H9 (cell line): Measurements from ENCODE around the gene EFHD1. TPM values are rescaled to one million over a fixed set of nuclear protein-coding genes. Genes with fewer than 3 reads are reported as not detected.

Experiments
- DNase-seq: peaks from one replicate; pipeline ENCODE4 v3.0.0-alpha.2; 2017
- H2AFZ ChIP-seq: one replicate; pipeline ENCODE4 v1.6.1; 2013; ENCODE audit warnings: mild to moderate bottlenecking, low read length, control low read depth, moderate library complexity
- H2AK5ac ChIP-seq: 2 replicates; pipeline ENCODE4 v1.6.1; 2013; ENCODE audit warnings: low read length, control low read depth, mixed read lengths; ENCODE audit not compliant: insufficient read length
- H2BK120ac ChIP-seq: one replicate; pipeline ENCODE4 v1.6.1; 2013; ENCODE audit warnings: low read depth, mild to moderate bottlenecking, low read length, control low read depth, inconsistent platforms; ENCODE audit not compliant: poor library complexity, severe bottlenecking
- H2BK12ac ChIP-seq: 2 replicates; pipeline ENCODE4 v1.6.1; 2013; ENCODE audit warnings: low read length, control low read depth, mixed read lengths, low read depth; ENCODE audit not compliant: insufficient read length
- H2BK15ac ChIP-seq: 2 replicates; pipeline ENCODE4 v1.6.1; 2013; ENCODE audit warnings: low read depth, low read length, control low read depth
- H2BK20ac ChIP-seq: one replicate; pipeline ENCODE4 v1.6.1; 2013; ENCODE audit warnings: low read depth, mild to moderate bottlenecking, low read length, control low read depth, inconsistent platforms; ENCODE audit not compliant: poor library complexity, severe bottlenecking
- H2BK5ac ChIP-seq: 2 replicates; pipeline ENCODE4 v1.6.1; 2013; ENCODE audit warnings: low read length, control low read depth, mixed read lengths; ENCODE audit not compliant: insufficient read length
- H3K14ac ChIP-seq: 2 replicates; pipeline ENCODE4 v1.6.1; 2013; ENCODE audit warnings: low read length, control low read depth; ENCODE audit not compliant: insufficient read depth
- H3K18ac ChIP-seq: 2 replicates; pipeline ENCODE4 v1.6.1; 2013; ENCODE audit warnings: low read depth, mild to moderate bottlenecking, mixed read lengths, low read length, control low read depth; ENCODE audit not compliant: insufficient read length
- H3K23ac ChIP-seq: 2 replicates; pipeline ENCODE4 v1.6.1; 2013; ENCODE audit warnings: low read length, control low read depth, mixed read lengths, low read depth; ENCODE audit not compliant: insufficient read length
- H3K23me2 ChIP-seq: 2 replicates; pipeline ENCODE4 v1.6.1; 2013; ENCODE audit warnings: low read depth, mild to moderate bottlenecking, mixed read lengths, low read length, control low read depth; ENCODE audit not compliant: insufficient read length, poor library complexity, severe bottlenecking
- H3K27ac ChIP-seq: 2 replicates; pipeline ENCODE4 v1.5.1; 2013; ENCODE audit warnings: low read length, control low read depth, mixed read lengths, low read depth; ENCODE audit not compliant: insufficient read length
- H3K27me3 ChIP-seq: 2 replicates; pipeline ENCODE4 v1.6.1; 2013; ENCODE audit warnings: low read length, control low read depth, inconsistent platforms; ENCODE audit not compliant: insufficient read depth
- H3K4ac ChIP-seq: 2 replicates; pipeline ENCODE4 v1.6.1; 2013; ENCODE audit warnings: low read depth, mild to moderate bottlenecking, control low read depth, inconsistent platforms, low read length, moderate library complexity
- H3K4me1 ChIP-seq: 2 replicates; pipeline ENCODE4 v1.6.1; 2013; ENCODE audit warnings: low read length, control low read depth, inconsistent platforms; ENCODE audit not compliant: insufficient read depth
- H3K4me2 ChIP-seq: 2 replicates; pipeline ENCODE4 v1.6.1; 2013; ENCODE audit warnings: low read length, control low read depth, mixed read lengths; ENCODE audit not compliant: insufficient read length, insufficient read depth
- H3K56ac ChIP-seq: 2 replicates; pipeline ENCODE4 v1.6.1; 2013; ENCODE audit warnings: low read depth, mild to moderate bottlenecking, mixed read lengths, low read length, control low read depth; ENCODE audit not compliant: insufficient read length
- H3K79me1 ChIP-seq: 2 replicates; pipeline ENCODE4 v1.6.1; 2013; ENCODE audit warnings: low read depth, mild to moderate bottlenecking, moderate library complexity, low read length, control low read depth, inconsistent platforms; ENCODE audit not compliant: insufficient read depth, poor library complexity, severe bottlenecking
- H3K79me2 ChIP-seq: 2 replicates; pipeline ENCODE4 v1.6.1; 2013; ENCODE audit warnings: low read length, control low read depth, inconsistent platforms; ENCODE audit not compliant: insufficient read depth
- H3K9ac ChIP-seq: 2 replicates; pipeline ENCODE4 v1.6.1; 2013; ENCODE audit warnings: low read length, control low read depth, mixed read lengths; ENCODE audit not compliant: insufficient read length; ENCODE audit errors: extremely low read depth
- H3K9me3 ChIP-seq: one replicate; pipeline ENCODE4 v1.6.1; 2013; ENCODE audit warnings: low read depth, low read length, inconsistent platforms; ENCODE audit not compliant: control insufficient read depth
- H3T11ph ChIP-seq: one replicate; pipeline ENCODE4 v1.6.1; 2013; ENCODE audit warnings: mild to moderate bottlenecking, low read length, control low read depth, inconsistent platforms
- H4K20me1 ChIP-seq: one replicate; pipeline ENCODE4 v1.6.1; 2013; ENCODE audit not compliant: control insufficient read depth, insufficient read length, insufficient read depth
- H4K5ac ChIP-seq: 2 replicates; pipeline ENCODE4 v1.6.1; 2013; ENCODE audit warnings: low read depth, mild to moderate bottlenecking, mixed read lengths, low read length, control low read depth; ENCODE audit not compliant: insufficient read length
- H4K8ac ChIP-seq: replicated peaks from 2 replicates; pipeline ENCODE4 v1.6.1; 2013; ENCODE audit warnings: low read length, control low read depth, mixed read lengths, low read depth; ENCODE audit not compliant: insufficient read length
- H4K91ac ChIP-seq: 2 replicates; pipeline ENCODE4 v1.6.1; 2013; ENCODE audit warnings: low read depth, mild to moderate bottlenecking, moderate library complexity, mixed read lengths, low read length, control low read depth; ENCODE audit not compliant: insufficient read length
- H3K27ac Mint-ChIP-seq, 3 experiments: 2 replicates in 2 of 3; 3 replicates in 1 of 3; pipeline ENCODE4 v1.8.0; 2020 to 2021; ENCODE audit warnings: mixed read lengths in 3 of 3, mild to moderate bottlenecking in 1 of 3, moderate library complexity in 1 of 3
- H3K27me3 Mint-ChIP-seq: 2 replicates; pipeline ENCODE4 v1.8.0; 2021; ENCODE audit warnings: low read depth, mild to moderate bottlenecking, moderate library complexity, mixed read lengths
- H3K36me3 Mint-ChIP-seq, 3 experiments: 2 replicates in 2 of 3; 3 replicates in 1 of 3; pipeline ENCODE4 v1.8.0; 2020 to 2021; ENCODE audit warnings: low read depth in 3 of 3, mixed read lengths in 3 of 3; ENCODE audit not compliant: insufficient read depth in 1 of 3
- H3K4me1 Mint-ChIP-seq, 2 experiments: 2 replicates each; pipeline ENCODE4 v1.8.0; 2020; ENCODE audit warnings: mixed read lengths in 2 of 2
- H3K4me3 Mint-ChIP-seq, 2 experiments: 2 replicates in 1 of 2; 3 replicates in 1 of 2; pipeline ENCODE4 v1.8.0; 2020 to 2021; ENCODE audit warnings: mild to moderate bottlenecking in 2 of 2, mixed read lengths in 2 of 2, moderate library complexity in 1 of 2
- H3K9me3 Mint-ChIP-seq, 2 experiments: 2 replicates in 1 of 2; 3 replicates in 1 of 2; pipeline ENCODE4 v1.8.0; 2020; ENCODE audit warnings: mild to moderate bottlenecking in 2 of 2, mixed read lengths in 2 of 2, moderate library complexity in 1 of 2
- CTCF ChIP-seq: fragments of 200-600 bp; sonication (generic); conservative IDR thresholded peaks from 3 replicates; pipeline ENCODE4 v1.8.0; 2021; ENCODE audit warnings: antibody characterized with exemption, mild to moderate bottlenecking
- WGBS: extraction: QIAGEN DNeasy Blood & Tissue Kit; methylation state at CpG from one replicate; pipeline ENCODE4 v1.1.7; 2013; ENCODE audit warnings: missing lambda C conversion rate, low lambda C conversion rate, mixed read lengths; ENCODE audit not compliant: insufficient read length; ENCODE audit errors: extremely low coverage; 5-methylcytosine and 5-hydroxymethylcytosine counted together
- total RNA-seq: library from RNA; stranded (reverse); gene quantifications from 2 replicates; pipeline ENCODE4 v1.2.1, GENCODE V29; 2021

EFHD1 gene
- total RNA-seq, 1 experiment from 2014 or later, result 2.8 TPM

GRCh38 chr2:232721261-232721660 is 87.9 kb downstream of the EFHD1 start:
- H3K27ac Mint-ChIP-seq, result no peak overlapping the region
- H3K36me3 Mint-ChIP-seq, result peaks cover 11 to 49% (median 31%) of the 10 kb centered on the region in 3 experiments
- Histone ChIP-seq H3K4me1 (no peaks in the 10 kb centered on the region), H4K5ac (no peak overlapping the region), H3K79me1 (peaks cover 7% of the 10 kb centered on the region), H2BK5ac (no peak overlapping the region), H2BK15ac (no peak overlapping the region), H3K4me2 (no peak overlapping the region), H4K8ac (no peak overlapping the region), H3K23ac (no peak overlapping the region), H3K27ac (no peak overlapping the region), H2BK120ac (no peak overlapping the region), H4K20me1 (no peaks in the 10 kb centered on the region), H3T11ph (no peak overlapping the region), H3K79me2 (peaks cover 6% of the 10 kb centered on the region; the same call in 1 of the 2 replicates), H2AK5ac (no peak overlapping the region), H3K9ac (no peak overlapping the region), H3K27me3 (no peaks in the 10 kb centered on the region), H3K56ac (no peak overlapping the region), H3K14ac (no peak overlapping the region), H2BK20ac (no peak overlapping the region), H3K9me3 (no peaks in the 10 kb centered on the region), H3K23me2 (no peaks in the 10 kb centered on the region), H2BK12ac (no peak overlapping the region), H3K4ac (no peak overlapping the region), H2AFZ (no peak overlapping the region), H3K18ac (no peak overlapping the region), H4K91ac (no peak overlapping the region)
- WGBS, result no CpG with 5 or more reads among the region's 2 CpGs
- no peak overlapping the region for H3K4me3 Mint-ChIP-seq
- TF ChIP-seq CTCF, result no peak
- H3K27me3 Mint-ChIP-seq, result no peaks in the 10 kb centered on the region
- H3K9me3 Mint-ChIP-seq, result no peaks in the 10 kb centered on the region; a peak in 1 of 5 replicates
- H3K4me1 Mint-ChIP-seq, result peaks cover 5 to 8% of the 10 kb centered on the region in 2 experiments; a peak in 3 of 4 replicates
- no peak for DNase-seq
